ENCODE data around the gene ERMARD.

DNA sequence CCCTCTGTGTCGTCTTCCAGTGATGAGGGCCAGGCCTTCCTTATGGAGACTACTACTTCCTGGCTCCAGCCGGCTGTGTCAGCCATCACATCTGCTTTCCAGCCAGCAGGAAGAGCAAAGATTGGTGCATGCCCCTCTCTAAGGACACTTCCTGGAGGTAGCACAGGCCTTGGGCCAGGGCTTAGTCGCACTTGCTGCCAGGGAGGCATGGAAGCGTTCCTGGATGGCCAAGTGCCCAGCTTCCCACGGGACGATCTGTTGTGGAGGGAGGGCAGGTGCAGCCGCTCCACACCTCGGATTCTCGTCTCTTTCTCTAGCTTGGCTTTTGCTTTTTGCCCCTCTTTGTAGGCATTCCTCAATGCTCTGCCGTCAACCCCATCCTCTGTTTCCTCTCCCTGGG, 11.9 kb downstream of the ERMARD start:
- TF ChIP-seq, protein P1, sequence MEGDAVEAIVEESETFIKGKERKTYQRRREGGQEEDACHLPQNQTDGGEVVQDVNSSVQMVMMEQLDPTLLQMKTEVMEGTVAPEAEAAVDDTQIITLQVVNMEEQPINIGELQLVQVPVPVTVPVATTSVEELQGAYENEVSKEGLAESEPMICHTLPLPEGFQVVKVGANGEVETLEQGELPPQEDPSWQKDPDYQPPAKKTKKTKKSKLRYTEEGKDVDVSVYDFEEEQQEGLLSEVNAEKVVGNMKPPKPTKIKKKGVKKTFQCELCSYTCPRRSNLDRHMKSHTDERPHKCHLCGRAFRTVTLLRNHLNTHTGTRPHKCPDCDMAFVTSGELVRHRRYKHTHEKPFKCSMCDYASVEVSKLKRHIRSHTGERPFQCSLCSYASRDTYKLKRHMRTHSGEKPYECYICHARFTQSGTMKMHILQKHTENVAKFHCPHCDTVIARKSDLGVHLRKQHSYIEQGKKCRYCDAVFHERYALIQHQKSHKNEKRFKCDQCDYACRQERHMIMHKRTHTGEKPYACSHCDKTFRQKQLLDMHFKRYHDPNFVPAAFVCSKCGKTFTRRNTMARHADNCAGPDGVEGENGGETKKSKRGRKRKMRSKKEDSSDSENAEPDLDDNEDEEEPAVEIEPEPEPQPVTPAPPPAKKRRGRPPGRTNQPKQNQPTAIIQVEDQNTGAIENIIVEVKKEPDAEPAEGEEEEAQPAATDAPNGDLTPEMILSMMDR (IDR thresholded peaks at IDR 0.05; ENCODE audit: low read depth, low read length, poor library complexity, severe bottlenecking), result no peak
- TF ChIP-seq EZH2phosphoT487 (IDR thresholded peaks at IDR 0.05; ENCODE audit: borderline replicate concordance, low read length), result no peak

All from DOHH2 (cell line).